GM18873 (cell line): ENCODE measurements around the gene ADAM30.

ENCODE experiments used
- ATAC-seq: cut with Tn5 transposase; IDR thresholded peaks from one replicate; pipeline ENCODE4 v1.9.1; 2021; ENCODE audit warnings: mild to moderate bottlenecking, moderate library complexity, moderate number of reproducible peaks; ENCODE audit not compliant: unreplicated experiment, low FRiP score

ADAM30 gene

DNA sequence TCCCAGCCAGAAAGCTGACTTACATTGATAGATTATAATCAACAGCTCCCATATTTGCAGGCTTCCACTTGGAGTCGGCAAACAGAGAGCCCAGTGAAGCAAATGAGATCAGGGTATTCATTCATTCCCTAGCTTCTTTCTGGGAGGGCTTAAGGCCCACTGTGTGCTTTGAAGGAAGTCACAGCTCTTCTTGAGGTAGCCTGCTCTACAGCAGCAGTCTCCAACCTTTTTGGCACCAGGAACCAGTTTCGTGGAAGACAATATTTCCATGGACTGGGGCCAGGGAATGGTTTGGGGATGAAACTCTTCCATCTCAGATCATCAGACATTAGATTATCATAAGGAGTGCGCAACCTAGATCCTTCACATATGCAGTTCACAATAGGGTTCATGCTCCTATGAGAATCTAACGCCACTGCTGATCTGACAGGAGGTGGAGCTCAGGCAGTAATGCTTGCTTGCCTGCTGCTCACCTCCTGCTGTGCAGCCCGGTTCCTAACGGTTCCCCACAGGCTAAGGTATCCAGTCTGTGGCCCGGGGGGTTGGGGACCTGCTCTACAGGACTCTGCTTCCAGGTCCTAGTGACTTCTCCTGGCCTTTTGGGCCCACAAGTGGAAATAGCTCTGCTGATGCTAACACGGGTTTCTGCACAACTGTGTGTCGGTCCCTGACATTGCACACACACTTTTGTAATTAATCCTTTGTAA lies 13.7 kb upstream of the ADAM30 start:
- no peak for ATAC-seq

GRCh38 chr1:119908661-119909060 lies 12.3 kb upstream of the ADAM30 start:
- no peak for ATAC-seq

DNA sequence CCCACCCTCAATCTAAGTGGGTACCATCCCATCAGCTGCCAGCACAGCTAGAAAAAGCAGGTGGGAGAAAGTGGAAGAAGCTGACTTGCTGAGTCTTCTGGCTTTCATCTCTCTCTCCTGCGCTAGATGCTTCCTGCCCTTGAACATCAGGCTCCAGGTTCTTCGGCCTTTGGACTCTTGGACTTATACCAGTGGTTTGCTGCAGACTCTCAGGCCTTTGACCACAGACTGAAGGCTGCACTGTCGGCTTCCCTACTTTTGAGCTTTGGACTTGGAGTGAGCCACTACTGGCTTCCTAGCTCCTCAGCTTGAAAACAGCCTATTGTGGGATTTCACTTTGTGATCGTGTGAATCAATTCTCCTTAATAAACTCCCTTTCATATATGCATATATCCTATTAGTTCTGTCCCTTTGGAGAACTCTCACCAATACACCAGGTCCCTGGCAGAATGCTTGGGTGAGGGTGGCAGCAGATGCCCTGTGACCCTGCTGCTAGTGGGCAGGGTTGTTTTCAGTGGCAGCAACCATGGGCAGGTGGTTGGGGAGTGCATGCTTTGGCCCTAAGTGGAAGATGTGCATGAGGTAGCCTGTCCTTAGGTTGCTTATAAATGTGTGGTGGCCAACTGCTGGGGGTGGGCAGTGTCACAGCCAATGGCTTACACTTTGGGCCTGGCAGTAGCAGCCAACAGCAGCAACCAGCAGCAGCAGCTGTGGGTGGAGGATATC lies 10.8 kb upstream of the ADAM30 start:
- ATAC-seq = no peak

DNA sequence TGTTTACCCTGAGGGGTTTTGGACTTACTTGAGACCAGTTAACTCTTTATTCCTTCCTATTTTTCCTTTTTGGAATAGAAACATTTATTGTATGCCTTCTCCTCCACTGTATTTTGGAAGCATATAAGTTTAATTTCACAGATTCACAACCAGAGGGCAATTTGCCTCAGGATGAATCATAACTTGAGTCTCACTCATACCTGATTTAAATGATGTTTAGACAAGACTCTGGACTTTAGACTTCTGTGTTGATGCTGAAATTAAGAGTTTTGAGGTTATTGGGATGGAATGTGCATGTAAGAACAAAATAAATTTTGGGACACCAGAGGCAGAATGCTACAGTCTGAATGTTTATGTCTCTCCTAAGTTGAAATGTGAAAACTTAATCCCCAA lies 7.1 kb upstream of the ADAM30 start:
- no peak for ATAC-seq

DNA sequence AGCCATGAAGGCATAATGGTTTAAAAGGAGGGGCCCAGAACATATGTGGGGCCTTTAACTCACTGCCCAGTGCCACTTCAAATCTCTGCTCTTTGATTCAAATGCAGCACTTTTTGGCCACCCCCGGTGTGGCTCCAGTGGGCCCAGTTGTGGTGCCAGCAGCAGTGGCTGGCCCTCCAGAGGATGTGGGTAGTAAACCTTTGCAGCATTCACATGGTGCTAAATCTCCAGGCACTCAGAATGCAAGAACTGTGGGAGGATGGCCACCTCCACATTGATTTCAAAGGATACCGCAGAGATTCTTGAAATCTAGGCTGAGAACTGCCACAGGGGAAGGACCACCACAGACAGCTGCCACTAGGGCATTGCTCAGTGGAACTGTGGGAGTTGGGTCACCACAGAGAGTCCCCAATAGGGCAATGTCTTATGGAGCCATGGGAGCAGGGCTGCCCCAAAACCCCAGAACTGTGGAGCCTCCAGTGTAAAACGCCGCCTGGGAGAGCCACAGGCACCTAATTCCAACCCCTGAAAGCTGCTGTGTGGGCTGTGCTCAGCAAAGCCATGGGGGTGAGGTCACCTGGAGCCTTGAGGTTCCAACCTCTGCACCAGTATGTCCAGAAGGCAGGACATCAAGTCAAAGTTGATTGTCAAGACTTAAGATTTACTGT lies 6.6 kb upstream of the ADAM30 start:
- no peak for ATAC-seq

DNA sequence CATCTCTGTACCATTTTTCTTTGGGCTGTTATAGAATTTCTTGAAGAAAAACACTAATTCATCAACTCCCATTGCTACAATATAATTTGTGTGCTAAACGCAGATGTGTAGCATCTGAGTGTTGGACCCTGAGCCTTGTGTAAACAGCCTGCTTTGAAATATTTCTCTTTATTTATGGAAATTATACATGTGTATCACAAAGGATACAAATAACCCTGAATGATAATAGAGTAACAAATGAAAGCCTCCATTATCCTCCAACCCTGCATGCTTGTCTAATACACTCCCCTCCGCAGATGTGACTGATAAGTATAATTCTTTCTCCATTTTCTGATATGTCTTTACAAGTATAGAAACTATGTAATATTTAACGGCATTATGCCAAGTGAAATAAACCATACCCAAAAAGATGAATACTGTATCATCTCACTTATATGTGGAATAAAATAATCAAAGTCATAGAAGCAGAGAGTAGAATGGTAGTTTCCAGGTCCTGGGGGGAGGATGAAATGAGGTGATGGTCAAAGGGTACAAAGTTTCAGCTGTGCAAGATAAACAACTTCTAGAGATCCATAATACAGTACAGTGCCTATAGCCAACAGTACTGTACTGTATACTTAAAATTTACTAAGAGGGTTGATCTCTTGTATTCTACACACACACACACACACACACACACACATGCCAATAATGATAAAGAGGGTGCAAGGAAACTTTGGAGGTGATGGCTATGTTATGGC lies 2.8 kb upstream of the ADAM30 start:
- ATAC-seq = no peak

- ATAC-seq = no peak
Measured at GRCh38 chr1:119898530-119898929, 2.2 kb upstream of the ADAM30 start.

DNA sequence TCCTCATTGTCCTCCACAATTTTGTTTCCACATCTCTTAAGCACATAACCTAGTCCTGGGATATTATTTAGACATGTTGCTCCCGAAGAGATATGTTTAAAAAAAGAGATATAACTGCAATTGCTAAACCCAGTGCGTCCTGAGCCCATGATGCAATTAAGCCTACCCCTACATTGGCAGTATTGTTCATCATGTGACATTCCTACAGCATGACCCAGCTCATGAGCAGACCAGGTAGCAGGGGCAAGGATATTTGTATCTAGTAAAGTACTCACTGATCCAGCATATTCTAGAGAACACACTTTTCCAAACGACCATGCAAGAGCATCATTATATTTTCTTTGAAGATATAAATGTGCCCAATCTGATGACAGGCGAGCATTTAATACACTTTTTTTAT lies 1.2 kb downstream of the ADAM30 start:
- no peak for ATAC-seq

GRCh38 chr1:119893827-119894700 lies 2.3 kb downstream of the ADAM30 start:
- no peak for ATAC-seq

GRCh38 chr1:119893238-119893791 lies 3.0 kb downstream of the ADAM30 start:
- no peak for ATAC-seq

DNA sequence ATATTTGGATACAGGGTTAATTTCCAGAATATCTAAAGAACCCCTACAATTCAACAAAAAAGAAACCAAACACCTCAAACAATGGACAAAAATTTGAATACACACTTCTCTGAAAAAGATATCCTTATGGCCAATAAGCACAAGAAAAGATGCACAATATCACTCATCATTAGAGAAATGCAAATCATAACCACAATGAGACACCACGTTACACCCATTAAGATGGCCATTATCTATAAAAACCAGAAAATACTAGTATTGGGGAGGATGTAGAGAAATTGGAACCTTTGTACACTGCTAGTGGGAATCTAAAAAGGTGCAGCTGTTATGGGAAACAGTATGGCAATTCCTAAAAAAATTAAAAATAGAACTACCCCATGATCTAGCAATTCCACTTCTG lies 4.9 kb downstream of the ADAM30 start:
- ATAC-seq = no peak

DNA sequence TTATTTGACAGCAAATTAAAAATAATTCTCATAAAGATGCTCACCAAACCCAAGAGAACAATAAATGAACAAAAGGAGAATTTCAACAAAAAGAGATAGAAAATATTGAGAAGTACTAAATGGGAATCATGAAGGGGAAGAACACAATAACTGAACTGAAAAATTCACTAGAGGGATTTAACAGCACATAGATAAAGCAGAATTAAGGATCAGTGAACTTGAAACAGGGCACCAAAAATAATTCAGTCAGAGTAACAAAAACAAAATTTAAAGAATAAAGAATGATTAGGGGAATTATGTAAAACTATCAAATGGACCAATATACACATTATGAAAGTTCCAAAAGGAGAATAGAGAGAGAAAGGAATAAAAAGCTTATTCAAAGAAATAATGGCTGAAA lies 7.8 kb downstream of the ADAM30 start:
- no peak for ATAC-seq

- no peak for ATAC-seq
Measured at GRCh38 chr1:119887427-119887826, 8.9 kb downstream of the ADAM30 start.

- ATAC-seq = no peak
Measured at GRCh38 chr1:119885903-119886783, 10.2 kb downstream of the ADAM30 start.

DNA sequence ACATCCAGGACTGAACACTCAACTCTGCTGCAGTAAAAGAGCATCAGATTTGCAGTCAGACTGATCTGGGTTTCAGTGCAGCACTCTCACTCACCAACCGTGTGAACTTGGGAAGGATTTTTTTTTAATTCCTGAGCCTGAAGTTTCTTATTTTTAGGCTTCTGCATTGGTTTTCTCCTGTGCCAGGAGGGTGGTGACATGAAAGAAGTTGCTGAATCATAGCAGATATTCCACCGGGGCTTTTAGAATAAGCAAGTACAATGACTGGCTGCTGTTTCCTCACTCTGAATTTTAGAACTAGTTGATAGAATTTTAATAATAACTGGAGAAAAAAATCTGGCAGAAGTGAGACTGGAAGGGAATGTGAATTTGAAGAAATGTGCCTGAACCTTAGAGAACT lies 11.6 kb downstream of the ADAM30 start:
- no peak for ATAC-seq

GRCh38 chr1:119883826-119884225 lies 12.5 kb downstream of the ADAM30 start:
- no peak for ATAC-seq

- ATAC-seq = no peak
Measured at GRCh38 chr1:119882132-119883049, 13.9 kb downstream of the ADAM30 start.
